ENCODE results near the gene ZNF324. TPM values are rescaled to one million over a fixed set of nuclear protein-coding genes. Genes with fewer than 3 reads are reported as not detected.

Gene ZNF324
- total and polyA plus RNA-seq, 12 donors = 2.6 to 6.1 (median 4.8) TPM

- Histone ChIP-seq H3K27me3 (no peaks in the 10 kb centered on the region), H3K4me3 (no peak overlapping the region), H3K4me1 (peaks cover 5 to 23% (median 18%) of the 10 kb centered on the region in 9 donors), H3K9me3 (no peaks in the 10 kb centered on the region), H3K36me3 (peaks cover 0 to 54% (median 12%) of the 10 kb centered on the region in 9 donors), H3K27ac (peak overlapping the region in 2 of 10 donors; percentile 86 to 94)
- DNase-seq (no peak), ATAC-seq (no peak)
- intact Hi-C loops (cut with DNase I) = no loop called here
- 89 to 90% methylated on average over 12 of the region's 12 CpGs for WGBS, 2 donors
- TF ChIP-seq CTCF (IDR thresholded peaks at IDR 0.05) = no peak
Observed at GRCh38 chr19:58474291-58474996, 7.6 kb downstream of the ZNF324 start.

GRCh38 chr19:58474997-58475713, 8.3 kb downstream of the ZNF324 start:
- ATAC-seq (no peak), DNase-seq (no peak)
- H3K4me3 ChIP-seq = peak overlapping the region; percentile 54 to 75 (median 66)
- H3K9me3 ChIP-seq = no peaks in the 10 kb centered on the region
- no peak for TF ChIP-seq CTCF (IDR thresholded peaks at IDR 0.05)
- 24 to 25% methylated on average over 27 of the region's 27 CpGs for WGBS, 2 donors
- peaks cover 5 to 23% (median 18%) of the 10 kb centered on the region in 9 donors for H3K4me1 ChIP-seq
- intact Hi-C loops (cut with DNase I) = no loop called here
- no peaks in the 10 kb centered on the region for H3K27me3 ChIP-seq
- peaks cover 0 to 54% (median 12%) of the 10 kb centered on the region in 9 donors for H3K36me3 ChIP-seq
- peak overlapping the region; percentile 81 to 95 (median 87) for H3K27ac ChIP-seq

GRCh38 chr19:58475714-58476497, 9.0 kb downstream of the ZNF324 start, which contains the start of gene ZNF446:
Gene ZNF446 (plus strand): TSS chr19:58476352. CDS start chr19:58477219, 867 bp downstream.
- ATAC-seq = peak; percentile 91 to 96 (median 95)
- Histone ChIP-seq H3K27ac (peak within 1 kb of the TSS; percentile 81 to 95 (median 87)), H3K4me1 (peaks cover 5 to 23% (median 18%) of the 10 kb centered on the region in 9 donors), H3K27me3 (no peaks in the 10 kb centered on the region), H3K9me3 (no peaks in the 10 kb centered on the region), H3K4me3 (peak within 1 kb of the TSS; percentile 54 to 75 (median 66)), H3K36me3 (peaks cover 0 to 54% (median 12%) of the 10 kb centered on the region in 9 donors)
- 0% methylated on average over 64 of the region's 64 CpGs for WGBS, 2 donors
- intact Hi-C loops (cut with DNase I) = no loop called here
- peak in 1 of 9 donors; percentile 23 for TF ChIP-seq CTCF (IDR thresholded peaks at IDR 0.05)
- peak; percentile 93 to 97 for DNase-seq
